LNCaP clone FGC (cell line): ENCODE results near the gene ADGRB3.

Source experiments
- DNase-seq: peaks from one replicate; pipeline ENCODE4 v3.0.0-alpha.2; 2011; ENCODE audit warnings: low read depth
- H3K4me3 ChIP-seq: 2 replicates; pipeline ENCODE4 v1.5.1; 2011; ENCODE audit warnings: mild to moderate bottlenecking, low read depth, low read length, control low read depth
- TF ChIP-seq, protein P1 (sequence below): IDR thresholded peaks from 2 replicates; pipeline ENCODE4 v1.5.1; 2012; ENCODE audit warnings: mild to moderate bottlenecking; ENCODE audit not compliant: control insufficient read depth, insufficient read depth; ENCODE audit errors: extremely low read depth

Gene ADGRB3

DNA sequence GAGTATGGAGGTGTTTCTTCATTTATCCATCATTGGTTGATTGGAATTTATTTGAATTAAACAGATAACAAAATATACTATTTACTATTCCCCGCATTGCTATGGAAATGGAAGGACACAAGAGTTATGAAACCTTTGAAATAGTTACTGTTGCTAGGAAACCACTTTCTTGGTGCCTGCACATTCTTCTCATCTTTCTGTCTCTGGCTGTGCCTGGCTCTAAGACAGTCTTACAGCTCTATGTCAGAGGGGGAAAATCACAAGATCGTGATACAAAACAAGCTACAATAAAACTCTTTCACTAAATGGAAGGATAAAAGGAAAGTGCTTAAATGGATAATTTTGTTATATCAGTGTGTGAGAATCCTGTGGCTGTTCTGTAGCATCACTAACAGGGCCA, 708.8 kb downstream of the ADGRB3 start:
- no peak for DNase-seq
- H3K4me3 ChIP-seq = no peak overlapping the region
- TF ChIP-seq, protein P1, sequence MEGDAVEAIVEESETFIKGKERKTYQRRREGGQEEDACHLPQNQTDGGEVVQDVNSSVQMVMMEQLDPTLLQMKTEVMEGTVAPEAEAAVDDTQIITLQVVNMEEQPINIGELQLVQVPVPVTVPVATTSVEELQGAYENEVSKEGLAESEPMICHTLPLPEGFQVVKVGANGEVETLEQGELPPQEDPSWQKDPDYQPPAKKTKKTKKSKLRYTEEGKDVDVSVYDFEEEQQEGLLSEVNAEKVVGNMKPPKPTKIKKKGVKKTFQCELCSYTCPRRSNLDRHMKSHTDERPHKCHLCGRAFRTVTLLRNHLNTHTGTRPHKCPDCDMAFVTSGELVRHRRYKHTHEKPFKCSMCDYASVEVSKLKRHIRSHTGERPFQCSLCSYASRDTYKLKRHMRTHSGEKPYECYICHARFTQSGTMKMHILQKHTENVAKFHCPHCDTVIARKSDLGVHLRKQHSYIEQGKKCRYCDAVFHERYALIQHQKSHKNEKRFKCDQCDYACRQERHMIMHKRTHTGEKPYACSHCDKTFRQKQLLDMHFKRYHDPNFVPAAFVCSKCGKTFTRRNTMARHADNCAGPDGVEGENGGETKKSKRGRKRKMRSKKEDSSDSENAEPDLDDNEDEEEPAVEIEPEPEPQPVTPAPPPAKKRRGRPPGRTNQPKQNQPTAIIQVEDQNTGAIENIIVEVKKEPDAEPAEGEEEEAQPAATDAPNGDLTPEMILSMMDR = no peak

DNA sequence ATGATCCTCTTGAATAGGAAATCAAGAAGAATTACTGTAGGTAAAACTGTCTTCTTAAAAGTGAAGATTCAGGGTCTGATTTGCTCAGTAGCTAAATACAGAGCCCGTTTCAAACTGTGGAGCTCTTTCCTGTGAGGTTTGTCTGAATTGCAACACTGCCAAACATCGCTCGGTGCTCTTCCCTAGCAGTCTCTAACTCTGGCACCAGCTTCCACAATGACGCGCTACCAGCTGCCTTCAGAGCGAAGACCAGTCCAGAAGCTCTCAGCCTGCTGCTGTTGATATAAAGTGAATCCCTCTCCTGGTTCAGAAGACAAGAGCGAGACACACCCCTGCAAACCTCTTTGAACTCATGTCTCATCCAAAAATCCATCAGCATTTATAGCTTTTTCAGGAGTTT, 714.7 kb downstream of the ADGRB3 start:
- no peak overlapping the region for H3K4me3 ChIP-seq

DNA sequence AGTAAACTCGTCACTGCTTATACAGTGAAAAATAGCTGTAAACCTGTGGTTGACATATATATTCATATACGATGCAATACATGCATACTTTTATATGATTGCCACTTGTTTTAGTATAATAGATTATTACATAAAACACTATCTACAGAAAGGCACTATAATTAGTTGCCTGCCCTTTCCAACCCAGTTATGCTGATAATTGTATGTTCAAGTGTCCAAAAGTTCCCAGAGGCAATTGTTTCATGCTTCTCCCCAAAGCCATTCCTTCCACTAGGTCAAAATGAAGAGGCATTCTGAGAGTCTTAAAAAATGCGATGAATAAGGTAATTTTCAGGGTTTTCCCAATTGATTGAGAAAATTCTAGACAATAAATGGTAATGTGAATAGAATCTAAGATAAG, 727.1 kb downstream of the ADGRB3 start:
- TF ChIP-seq, protein P1 = no peak
- no peak overlapping the region for H3K4me3 ChIP-seq
- DNase-seq = no peak

More for the DNA sequence above, 714.7 kb downstream of the ADGRB3 start:
- TF ChIP-seq, protein P1 = no peak
- DNase-seq = no peak

- no peak overlapping the region for H3K4me3 ChIP-seq
- no peak for DNase-seq
- TF ChIP-seq, protein P1 = no peak
Measured at GRCh38 chr6:69366831-69367230, 731.7 kb downstream of the ADGRB3 start.

DNA sequence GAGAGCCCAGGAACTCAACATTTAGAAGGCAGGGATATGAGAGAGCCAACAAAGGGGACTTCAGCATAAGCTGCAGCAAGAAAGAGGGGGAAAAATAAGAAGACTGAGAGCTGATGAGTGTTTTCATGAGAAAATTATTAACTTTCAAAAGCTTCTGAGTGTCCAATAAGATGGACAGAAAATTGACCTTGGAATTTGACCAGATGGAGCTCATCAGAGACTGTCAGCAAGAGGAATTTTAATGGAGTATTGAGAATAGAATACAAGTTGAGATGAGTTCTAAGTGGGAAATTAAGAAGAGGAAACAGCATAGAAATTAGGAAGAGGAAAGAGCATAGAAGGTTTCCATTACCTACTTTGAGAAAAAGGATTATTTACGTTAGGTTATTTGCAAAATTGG, 733.5 kb downstream of the ADGRB3 start:
- TF ChIP-seq, protein P1 = no peak
- DNase-seq = no peak
- H3K4me3 ChIP-seq = no peak overlapping the region

GRCh38 chr6:69370763-69371162, 735.7 kb downstream of the ADGRB3 start:
- TF ChIP-seq, protein P1 = no peak

DNA sequence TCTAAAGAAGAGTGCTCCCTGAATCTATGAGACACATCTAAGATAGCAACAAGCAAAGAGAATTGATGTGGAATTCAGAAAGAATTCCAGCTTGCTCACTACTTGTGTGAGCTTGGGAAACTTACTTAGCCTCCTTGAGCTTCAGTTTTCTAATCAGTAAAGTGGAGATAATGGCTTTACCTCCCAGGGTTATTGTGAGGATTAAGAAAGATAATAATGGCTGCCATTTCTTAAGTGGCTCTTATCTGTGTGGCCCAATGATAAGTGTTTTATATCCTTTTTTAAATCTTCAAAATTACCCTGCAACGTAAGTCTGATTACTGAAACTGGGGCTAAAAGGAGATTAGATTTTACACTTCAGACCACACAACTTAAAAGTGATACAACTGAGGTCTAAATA, 743.2 kb downstream of the ADGRB3 start:
- no peak for DNase-seq
- H3K4me3 ChIP-seq = no peak overlapping the region
- TF ChIP-seq, protein P1 = no peak

More at GRCh38 chr6:69370763-69371162, 735.7 kb downstream of the ADGRB3 start:
- no peak overlapping the region for H3K4me3 ChIP-seq
- no peak for DNase-seq
